ENCODE data around the gene SCIN.

DNA sequence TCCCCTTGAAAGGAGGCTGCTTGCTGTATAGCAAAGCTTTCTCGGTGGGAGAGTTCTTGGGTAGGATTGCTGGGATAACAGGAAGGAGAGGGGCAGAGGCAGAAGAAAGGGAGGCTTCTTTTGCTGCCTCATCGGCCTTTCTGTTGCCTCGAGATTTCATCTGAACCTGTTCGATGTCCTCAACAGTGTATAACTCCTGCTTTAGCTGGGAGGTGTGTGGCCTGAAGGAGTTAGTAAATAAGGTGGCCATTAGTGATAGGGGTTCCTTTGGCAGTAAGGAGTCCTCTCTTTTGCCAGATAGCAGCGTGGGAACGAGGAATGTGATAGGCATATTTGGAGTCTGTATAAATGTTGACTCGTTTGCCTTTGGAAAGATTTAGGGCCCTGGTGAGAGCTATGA lies 20.0 kb downstream of the SCIN start:
- TF ChIP-seq CTCF (IDR thresholded peaks at IDR 0.05) (no peak), POLR2A (IDR thresholded peaks at IDR 0.05) (no peak)

All from Peyer's patch (tissue), 4 donors.